HAP-1 (cell line): ENCODE measurements around the gene SRC.
A peak's percentile ranks its signal among the peaks of the same experiment; 100 is the strongest.

ENCODE experiments used
- DNase-seq, 2 experiments: peaks; one replicate each; pipeline ENCODE4 v3.0.0-alpha.2; 2016 to 2020; ENCODE audit warnings: low spot score in 2 of 2
- H3K27me3 ChIP-seq: fragments of 250-450 bp; sonication (Bioruptor Pico); 2 replicates; pipeline ENCODE4 v1.5.1; 2020; ENCODE audit warnings: low read depth, mild to moderate bottlenecking, moderate library complexity
- H3K36me3 ChIP-seq: fragments of 250-450 bp; sonication (Bioruptor Pico); replicated peaks from 2 replicates; pipeline ENCODE4 v1.5.1; 2020; ENCODE audit warnings: mild to moderate bottlenecking
- H3K4me1 ChIP-seq: fragments of 250-450 bp; sonication (Bioruptor Pico); 2 replicates; pipeline ENCODE4 v1.5.1; 2020; ENCODE audit warnings: mild to moderate bottlenecking
- H3K4me3 ChIP-seq: fragments of 250-450 bp; sonication (Bioruptor Pico); 2 replicates; pipeline ENCODE4 v1.5.1; 2020; ENCODE audit warnings: mild to moderate bottlenecking, moderate library complexity
- H3K9me3 ChIP-seq: fragments of 250-450 bp; sonication (Bioruptor Pico); 2 replicates; pipeline ENCODE4 v1.5.1; 2020; ENCODE audit warnings: mild to moderate bottlenecking, moderate library complexity
- in situ Hi-C: fragments of 300-500 bp; cut with MboI; formaldehyde crosslinking; loops from 3 replicates; pipeline ENCODE4 v1.14.3; 2020; ENCODE audit warnings: low sequenced_read_pairs, inconsistent platforms, mixed read lengths

The SRC gene

DNA sequence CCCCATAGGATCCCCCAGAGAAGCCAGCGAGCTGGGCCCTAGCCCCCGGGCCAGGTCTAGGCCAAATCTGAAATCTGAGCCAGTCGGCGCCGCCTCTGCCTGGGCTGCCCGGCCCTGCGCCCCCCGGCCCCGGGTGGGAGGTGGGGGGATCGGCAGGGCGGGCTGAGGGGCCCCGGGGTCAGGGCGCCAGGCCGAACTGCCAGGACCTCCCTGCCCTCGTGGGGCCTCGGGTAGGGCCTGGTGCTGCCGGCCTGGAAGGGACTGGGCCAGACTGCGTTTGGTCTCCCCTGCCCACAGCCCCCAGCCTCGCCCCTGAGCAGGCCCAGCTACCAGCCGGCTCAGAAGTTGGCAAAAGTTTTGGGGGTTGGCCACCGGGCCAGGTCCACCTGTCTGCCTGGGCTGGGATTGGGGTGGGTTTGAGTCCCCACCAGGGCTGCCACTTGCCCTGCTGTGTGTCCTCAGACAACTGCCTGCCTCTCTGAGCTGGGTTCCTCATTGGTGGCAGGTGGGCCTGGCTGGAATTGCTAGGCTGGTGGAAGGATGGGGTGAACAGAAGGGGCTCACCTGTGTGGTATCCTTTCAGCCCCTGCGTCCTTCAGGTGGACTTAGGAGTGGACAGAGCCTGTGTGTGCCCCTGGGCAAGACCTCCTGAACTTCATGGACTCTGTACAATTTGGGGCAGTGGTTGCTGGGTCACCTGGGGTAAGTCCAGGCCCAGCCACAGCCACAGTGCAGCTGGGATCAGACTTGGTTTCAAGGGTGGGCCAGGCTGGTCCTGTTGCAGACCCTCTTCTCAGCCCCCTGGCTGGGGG lies 801 bp downstream of the SRC start:
- Histone ChIP-seq H3K4me1 (peaks cover 2% of the 10 kb centered on the region; the same call in 1 of the 2 replicates), H3K27me3 (no peaks in the 10 kb centered on the region), H3K4me3 (peak overlapping the region; percentile 55), H3K9me3 (no peaks in the 10 kb centered on the region), H3K36me3 (no peaks in the 10 kb centered on the region; the same call in 1 of the 2 replicates)
- in situ Hi-C loops, result no loop called here
- DNase-seq, result no peak

DNA sequence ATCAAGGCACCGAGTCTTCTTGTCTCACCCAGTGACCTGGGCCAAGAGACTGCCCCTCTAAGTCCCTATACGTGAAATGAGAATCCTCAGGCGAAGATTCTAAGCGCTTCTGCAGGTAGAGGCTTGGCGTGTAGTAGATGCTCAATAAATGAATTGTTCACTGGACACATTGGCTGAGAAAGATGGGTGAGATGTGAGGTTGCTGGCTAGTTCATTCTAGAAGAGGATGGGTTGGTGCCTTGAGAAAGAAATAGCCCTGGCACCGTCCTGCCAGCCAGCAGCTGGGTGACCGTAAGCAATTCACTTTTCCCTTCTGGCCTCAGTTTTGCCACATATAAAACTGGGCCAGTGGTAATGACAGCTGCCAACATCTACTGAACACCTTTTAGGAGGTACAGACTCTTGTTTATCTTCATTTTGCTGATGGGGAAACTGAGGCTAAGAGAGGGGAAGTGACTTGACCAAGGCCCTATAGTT lies 1.4 kb downstream of the SRC start:
- DNase-seq, result no peak
- H3K4me3 ChIP-seq, result peak overlapping the region; percentile 55
- in situ Hi-C loops, result no loop called here
- no peaks in the 10 kb centered on the region for H3K9me3 ChIP-seq
- H3K27me3 ChIP-seq, result no peaks in the 10 kb centered on the region
- peaks cover 2% of the 10 kb centered on the region; the same call in 1 of the 2 replicates for H3K4me1 ChIP-seq
- H3K36me3 ChIP-seq, result no peaks in the 10 kb centered on the region; the same call in 1 of the 2 replicates

DNA sequence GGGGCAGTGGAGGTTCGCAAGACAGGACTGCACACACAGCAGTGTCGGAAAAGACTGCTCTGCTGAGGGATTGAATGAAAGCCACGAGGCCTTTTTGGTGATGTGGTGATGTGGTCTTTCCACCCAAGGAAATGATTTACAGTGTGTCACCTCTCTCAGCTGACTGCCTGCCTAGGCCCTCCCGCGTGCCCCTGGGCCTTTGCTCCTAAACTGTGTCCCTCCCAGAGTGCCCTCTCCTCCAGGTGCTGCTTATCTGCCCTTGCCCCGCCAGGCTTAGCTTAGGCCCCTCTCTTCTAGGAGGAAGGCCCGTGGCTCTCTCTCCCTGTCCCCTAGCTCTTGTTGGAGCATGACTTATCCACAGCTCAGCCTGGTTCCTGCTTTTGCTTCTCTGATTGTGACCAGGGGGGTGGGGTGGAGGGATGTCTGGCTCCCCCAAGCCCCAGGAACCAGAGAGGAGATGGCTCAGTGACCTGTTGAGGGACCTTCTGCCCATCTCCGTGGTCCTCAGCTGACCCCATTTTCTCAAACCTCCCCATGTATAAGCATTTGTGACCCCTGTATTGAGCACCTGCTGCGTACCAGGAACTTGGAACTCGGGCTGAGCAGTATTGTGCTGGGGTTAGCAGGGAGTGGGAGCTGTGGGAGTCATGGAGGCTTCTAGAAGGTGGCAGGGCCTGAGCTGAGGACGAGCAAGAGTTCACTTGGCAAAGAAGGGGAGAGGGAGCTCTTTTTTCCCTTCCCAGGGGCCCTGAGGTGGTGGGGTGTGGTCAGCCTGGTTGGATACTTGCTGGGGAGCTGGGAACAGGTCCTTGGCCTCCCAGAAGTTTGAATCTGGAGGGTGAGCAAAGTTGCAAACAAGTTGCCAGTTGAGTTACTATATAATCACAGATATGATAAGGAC lies 2.2 kb downstream of the SRC start:
- in situ Hi-C loops, result no loop called here
- peaks cover 2% of the 10 kb centered on the region; the same call in 1 of the 2 replicates for H3K4me1 ChIP-seq
- H3K27me3 ChIP-seq, result no peaks in the 10 kb centered on the region
- H3K9me3 ChIP-seq, result no peaks in the 10 kb centered on the region
- no peak overlapping the region for H3K4me3 ChIP-seq
- no peak for DNase-seq
- H3K36me3 ChIP-seq, result no peaks in the 10 kb centered on the region; the same call in 1 of the 2 replicates

DNA sequence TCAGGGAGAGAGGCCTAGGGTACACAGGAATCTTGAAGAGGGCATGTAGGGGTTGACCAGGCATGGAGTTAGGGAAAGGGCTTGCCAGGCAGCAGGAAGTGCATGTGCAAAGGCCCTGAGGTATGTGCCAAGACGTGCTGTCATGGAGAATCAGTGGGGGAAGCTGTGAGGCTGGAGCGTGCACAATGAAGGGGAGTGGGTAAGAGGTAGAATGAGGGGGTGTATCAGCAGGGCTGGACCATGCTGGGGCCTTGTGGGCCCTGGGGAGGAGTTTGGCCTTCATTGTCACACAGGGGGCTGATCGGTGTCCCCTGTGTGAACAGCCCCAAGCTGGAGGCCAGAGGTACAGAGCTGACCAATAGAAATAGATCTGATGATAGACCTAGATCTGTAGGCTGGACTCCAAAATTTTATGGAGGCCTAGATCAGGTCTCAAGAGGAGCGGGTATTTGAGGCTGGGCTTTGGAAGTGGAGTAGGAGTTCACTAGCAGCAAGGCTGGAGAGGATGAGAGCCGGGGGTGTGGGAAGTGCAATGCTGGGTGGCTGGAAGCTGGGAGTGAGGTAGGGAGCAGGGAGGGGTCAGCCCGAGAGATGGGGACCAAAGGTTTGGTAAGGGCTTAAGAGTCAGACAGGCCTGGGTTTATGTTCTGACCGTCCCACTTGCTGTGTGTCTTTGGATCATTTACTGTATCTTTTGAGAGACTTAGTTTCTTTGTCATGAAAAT lies 3.0 kb downstream of the SRC start:
- H3K27me3 ChIP-seq, result no peaks in the 10 kb centered on the region
- DNase-seq, result no peak
- H3K36me3 ChIP-seq, result no peaks in the 10 kb centered on the region; the same call in 1 of the 2 replicates
- no peaks in the 10 kb centered on the region for H3K9me3 ChIP-seq
- peaks cover 2% of the 10 kb centered on the region; the same call in 1 of the 2 replicates for H3K4me1 ChIP-seq
- no peak overlapping the region for H3K4me3 ChIP-seq
- in situ Hi-C loops, result no loop called here

DNA sequence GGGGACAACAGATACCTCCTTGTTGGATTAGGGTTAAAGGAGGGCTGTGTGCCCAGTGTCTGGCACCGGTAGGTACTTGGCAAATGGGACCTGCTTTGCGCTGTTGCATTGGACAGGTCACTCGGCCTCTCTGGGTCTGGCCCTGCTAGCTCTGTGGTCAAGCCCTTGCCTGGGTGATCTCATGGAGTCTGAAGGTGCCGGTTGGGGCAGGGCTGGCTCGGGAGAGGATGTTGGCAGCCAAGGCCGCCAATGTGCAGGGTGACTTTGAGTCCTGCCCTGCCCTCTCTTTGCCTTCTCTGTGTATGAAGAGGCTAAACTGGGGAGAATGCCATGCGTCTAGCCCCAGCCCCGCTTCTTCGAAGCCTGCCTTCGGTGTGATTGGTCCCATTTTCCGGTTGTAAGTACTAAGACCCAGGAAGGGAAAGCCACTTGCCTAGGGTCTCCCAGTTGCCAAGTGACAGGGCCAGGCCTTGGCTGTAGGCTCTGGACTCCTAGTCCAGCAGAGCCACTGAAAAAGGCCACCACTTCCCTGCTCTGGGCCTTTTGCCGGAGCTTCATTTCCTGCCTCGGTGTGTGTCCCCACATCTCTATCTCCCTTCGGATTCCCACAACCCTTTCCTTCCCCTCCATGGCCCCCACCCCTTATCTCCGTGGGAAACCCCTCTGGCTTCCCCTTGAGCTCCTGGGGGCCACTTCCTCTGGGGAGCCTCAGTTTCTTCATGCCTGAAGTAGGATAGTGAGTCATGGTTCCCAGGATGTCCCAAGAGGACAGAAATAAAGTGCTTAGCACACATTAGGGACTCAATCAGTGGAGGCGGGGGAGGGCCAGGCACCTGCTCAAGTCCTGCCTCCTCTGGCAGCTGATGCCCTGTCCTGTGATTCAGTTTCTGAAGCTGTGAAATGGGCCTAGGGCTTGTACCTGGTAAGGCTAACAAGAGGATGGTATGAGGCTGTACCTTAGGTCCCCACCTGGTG lies 3.9 kb downstream of the SRC start:
- DNase-seq, result no peak
- in situ Hi-C loops, result no loop called here
- H3K27me3 ChIP-seq, result no peaks in the 10 kb centered on the region

DNA sequence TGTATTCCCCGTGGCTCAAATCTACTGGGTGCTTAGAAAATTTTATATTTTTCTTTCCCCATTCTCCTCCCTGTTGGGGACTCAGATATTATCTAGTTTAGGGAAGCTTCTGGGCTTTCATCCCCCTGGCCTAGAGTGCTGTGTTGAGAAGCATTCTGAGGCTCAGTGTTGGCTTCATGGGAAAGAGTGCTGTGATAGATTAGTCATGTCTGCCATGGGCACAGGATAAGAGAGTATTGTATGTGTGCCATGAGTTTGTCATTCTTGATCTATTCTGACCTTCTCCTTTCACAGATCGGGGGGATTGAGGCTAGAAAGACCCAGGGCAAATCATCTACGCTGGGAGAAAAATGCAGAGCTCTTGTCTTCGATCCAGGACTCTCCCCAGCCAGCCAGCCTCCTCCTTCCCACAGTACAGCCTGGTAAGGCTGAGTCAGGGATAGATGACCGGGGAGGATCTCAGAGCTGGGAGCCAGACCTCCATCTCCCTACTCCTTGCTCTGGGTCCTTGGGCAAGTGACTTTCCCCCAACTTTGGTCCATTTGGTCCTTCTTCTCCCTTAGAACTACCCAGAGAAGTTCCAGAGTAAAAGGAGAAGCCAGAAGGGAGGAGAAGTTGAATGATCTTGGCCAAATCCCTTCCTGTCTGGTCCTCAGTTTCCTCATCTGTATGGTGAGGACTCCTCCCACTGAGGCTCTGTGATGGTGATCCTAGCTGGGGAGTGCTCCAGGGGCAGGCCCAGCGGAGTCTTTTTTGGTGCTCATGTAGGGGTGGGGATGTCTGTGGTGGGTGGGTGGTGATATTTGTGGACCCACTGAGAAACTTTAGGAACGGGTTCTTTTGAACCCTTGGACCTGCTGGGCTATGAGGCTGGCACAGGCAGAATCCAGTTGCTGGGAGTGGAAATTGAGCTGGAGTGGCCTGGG lies 5.0 kb downstream of the SRC start:
- H3K9me3 ChIP-seq, result no peaks in the 10 kb centered on the region
- no peaks in the 10 kb centered on the region; the same call in 1 of the 2 replicates for H3K36me3 ChIP-seq
- H3K4me1 ChIP-seq, result no peaks in the 10 kb centered on the region; the same call in 1 of the 2 replicates
- in situ Hi-C loops, result no loop called here
- no peak for DNase-seq
- no peaks in the 10 kb centered on the region for H3K27me3 ChIP-seq
- H3K4me3 ChIP-seq, result no peak overlapping the region

More for the DNA sequence above, 3.9 kb downstream of the SRC start:
- Histone ChIP-seq H3K4me3 (no peak overlapping the region), H3K9me3 (no peaks in the 10 kb centered on the region), H3K36me3 (no peaks in the 10 kb centered on the region; the same call in 1 of the 2 replicates), H3K4me1 (peaks cover 2% of the 10 kb centered on the region; the same call in 1 of the 2 replicates)

DNA sequence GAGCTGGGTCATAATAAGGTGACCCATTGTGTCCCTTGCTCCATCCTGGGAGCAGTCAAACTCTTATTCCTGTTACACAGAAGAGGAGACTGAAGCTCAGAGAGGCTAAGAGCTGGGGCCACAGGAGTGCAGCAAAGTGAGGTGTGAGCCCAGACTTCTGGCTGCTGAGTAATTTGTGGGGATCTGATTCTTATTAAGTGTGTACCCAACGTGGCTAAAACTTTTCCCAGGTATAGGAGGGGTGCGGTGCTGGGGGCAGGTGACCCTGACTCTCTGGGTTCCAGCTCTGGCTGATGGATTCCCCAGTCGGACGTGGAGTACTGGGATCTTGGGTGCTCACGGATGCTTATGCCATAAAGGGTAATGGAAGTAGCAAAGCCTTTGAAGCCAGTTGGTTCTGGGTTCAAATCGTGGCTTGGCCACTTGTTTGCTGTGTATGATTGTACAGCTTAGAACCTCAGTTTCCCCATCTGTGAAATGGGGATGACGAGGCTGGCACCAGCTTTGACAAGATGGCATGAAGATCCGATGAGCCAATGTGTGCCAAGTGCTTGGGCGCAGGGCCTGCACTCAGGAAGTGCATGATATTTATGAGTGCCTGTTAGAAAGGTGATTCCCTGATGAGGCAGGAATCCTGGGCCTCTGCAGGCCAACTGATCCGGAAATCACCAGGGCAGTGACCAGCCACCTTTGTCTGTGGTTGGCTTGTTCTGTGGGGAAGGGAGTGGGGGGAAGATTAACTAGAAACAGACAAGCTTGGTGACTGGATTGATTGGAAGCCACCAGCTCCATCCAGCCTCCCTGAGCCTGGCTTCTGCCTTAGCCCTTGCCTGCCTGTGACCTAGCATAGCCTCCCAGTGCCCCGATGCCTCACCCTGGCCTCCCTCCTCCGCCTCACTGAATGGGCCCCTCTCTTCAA lies 6.0 kb downstream of the SRC start:
- in situ Hi-C loops, result no loop called here
- DNase-seq, result no peak
- Histone ChIP-seq H3K4me3 (no peak overlapping the region), H3K27me3 (no peaks in the 10 kb centered on the region), H3K9me3 (no peaks in the 10 kb centered on the region), H3K36me3 (no peaks in the 10 kb centered on the region; the same call in 1 of the 2 replicates), H3K4me1 (no peaks in the 10 kb centered on the region; the same call in 1 of the 2 replicates)

DNA sequence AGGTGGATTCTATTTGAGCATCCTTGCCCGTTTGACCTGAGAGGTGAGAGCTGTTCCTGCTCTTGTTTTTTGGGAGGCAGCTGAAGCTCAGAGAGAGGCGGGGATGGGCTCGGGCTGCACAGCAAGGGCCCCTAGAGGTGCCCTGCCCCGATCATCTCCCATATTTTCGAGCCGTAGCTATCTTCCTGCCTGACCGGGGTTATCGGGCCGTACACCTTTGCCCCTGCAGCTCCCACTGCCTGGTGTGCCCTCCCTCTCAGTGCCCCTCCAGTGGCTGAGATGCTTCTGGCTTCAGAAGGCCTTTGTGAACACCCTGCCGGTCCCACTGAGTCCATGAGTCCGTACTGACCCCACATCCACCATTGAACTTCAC lies 6.7 kb downstream of the SRC start:
- no peak for DNase-seq
- in situ Hi-C loops, result no loop called here
- Histone ChIP-seq H3K4me1 (no peaks in the 10 kb centered on the region), H3K27me3 (no peaks in the 10 kb centered on the region), H3K36me3 (no peaks in the 10 kb centered on the region; the same call in 1 of the 2 replicates), H3K9me3 (no peaks in the 10 kb centered on the region), H3K4me3 (no peak overlapping the region)

DNA sequence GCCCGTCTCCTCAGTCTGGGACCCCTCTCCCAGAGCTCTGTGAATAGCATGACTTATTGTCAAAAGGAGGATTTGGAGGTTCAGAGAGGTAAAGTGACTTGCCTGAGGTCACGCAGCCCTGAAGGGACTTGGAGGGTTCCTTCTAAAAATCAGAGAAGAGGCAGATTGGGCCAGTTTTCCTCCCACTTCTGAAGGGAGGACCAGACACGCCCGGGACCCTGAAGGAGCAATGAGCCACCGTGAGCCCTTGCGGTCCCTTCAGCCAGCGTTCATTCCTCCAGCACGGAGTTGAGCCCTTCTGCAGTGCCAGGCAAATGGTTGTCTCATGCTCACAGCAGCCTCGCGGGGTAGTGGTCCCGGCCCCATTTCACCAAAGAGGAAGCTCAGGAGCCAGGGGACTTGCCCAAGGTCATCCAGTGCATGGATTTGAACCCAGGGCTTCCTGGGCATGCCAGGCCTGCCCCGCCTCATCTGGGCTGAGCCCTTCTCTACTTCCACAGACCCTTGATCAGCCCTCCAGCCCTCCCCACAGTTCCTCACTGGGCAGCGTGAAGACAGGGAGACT lies 7.4 kb downstream of the SRC start:
- no peaks in the 10 kb centered on the region; the same call in 1 of the 2 replicates for H3K36me3 ChIP-seq
- no peak overlapping the region for H3K4me3 ChIP-seq
- no peaks in the 10 kb centered on the region for H3K9me3 ChIP-seq
- DNase-seq, result no peak
- in situ Hi-C loops, result no loop called here
- H3K4me1 ChIP-seq, result no peaks in the 10 kb centered on the region
- no peaks in the 10 kb centered on the region for H3K27me3 ChIP-seq

DNA sequence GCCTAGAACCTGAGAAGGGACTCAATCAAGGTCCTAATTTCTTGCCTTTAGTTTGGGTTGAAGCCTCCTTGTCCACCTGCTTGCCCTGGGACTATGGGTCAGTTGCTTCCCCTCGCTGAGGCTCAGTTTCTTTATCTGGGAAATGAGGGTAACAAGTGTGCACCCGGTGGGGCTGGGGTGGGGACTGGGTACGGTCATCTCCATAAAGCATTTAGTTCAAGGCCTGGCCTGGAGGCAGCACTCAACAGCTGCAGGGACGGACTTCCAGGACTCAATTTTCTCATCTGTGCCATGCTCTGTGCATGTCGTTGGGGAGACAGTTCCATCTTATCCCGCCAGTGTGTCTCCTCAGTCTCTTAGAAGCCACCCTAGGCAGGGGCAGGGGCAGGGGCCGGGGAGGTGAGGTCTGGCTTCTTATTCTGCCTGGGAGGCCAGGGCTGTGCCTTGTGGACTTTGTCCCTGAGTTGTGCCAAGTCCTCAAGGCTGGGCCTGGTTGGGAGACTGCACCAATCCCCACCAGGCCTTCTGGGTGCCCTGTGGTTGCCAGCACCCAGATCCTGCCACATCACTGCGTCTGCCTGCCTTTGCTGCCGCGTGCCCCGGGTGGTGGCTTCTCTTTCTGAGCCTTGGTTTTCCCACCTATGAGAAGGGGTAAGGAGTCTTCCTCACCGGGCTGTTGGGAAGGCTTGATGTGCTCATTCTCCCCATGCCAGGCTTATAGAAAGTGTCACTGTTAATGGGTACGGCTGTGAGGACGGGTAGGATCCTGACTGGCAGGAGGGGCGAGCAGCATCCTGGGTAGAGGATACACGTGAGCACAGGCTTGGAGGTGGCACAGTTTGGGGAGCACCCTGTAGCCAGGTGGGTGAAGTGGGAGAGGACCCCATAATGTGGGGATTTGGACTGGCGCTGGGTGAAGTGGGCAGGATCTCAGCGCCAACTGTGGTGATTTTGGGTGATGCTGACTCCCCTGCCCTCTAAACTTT lies 8.6 kb downstream of the SRC start:
- H3K4me1 ChIP-seq, result no peaks in the 10 kb centered on the region
- DNase-seq, result no peak
- no peaks in the 10 kb centered on the region for H3K27me3 ChIP-seq
- no peaks in the 10 kb centered on the region; the same call in 1 of the 2 replicates for H3K36me3 ChIP-seq
- no peaks in the 10 kb centered on the region for H3K9me3 ChIP-seq
- H3K4me3 ChIP-seq, result no peak overlapping the region
- in situ Hi-C loops, result no loop called here
